Gastroesophageal sphincter (tissue), 3 donors: ENCODE results near the gene TRMT5.

Experiments
- CTCF ChIP-seq, 4 experiments: fragments of 200-600 bp in 2 of 4; fragments of 450-650 bp in 2 of 4; sonication (generic) in 1 of 4; IDR thresholded peaks; one replicate each; pipeline ENCODE4 v1.5.1; 2017 to 2019; ENCODE audit warnings: antibody characterized with exemption in 4 of 4, mild to moderate bottlenecking in 2 of 4, moderate library complexity in 2 of 4
- EP300 ChIP-seq: sonication (generic); formaldehyde crosslinking; IDR thresholded peaks from one replicate; pipeline ENCODE4 v1.6.1; 2017; ENCODE audit warnings: antibody characterized with exemption, mild to moderate bottlenecking
- POLR2A ChIP-seq, 2 donors: fragments of 450-650 bp; IDR thresholded peaks; one replicate each; pipeline ENCODE4 v1.6.1; 2017; ENCODE audit warnings: antibody characterized with exemption in 2 of 2, mild to moderate bottlenecking in 2 of 2, moderate library complexity in 1 of 2
- POLR2AphosphoS5 ChIP-seq: sonication (generic); formaldehyde crosslinking; IDR thresholded peaks from one replicate; pipeline ENCODE4 v1.6.1; 2017; ENCODE audit warnings: antibody characterized with exemption

GRCh38 chr14:60972295-60972694 is 8.6 kb downstream of the TRMT5 start:
- no peak for TF ChIP-seq POLR2A (IDR thresholded peaks at IDR 0.05)
- TF ChIP-seq CTCF (IDR thresholded peaks at IDR 0.05) = no peak
- TF ChIP-seq EP300 = no peak
- no peak for TF ChIP-seq POLR2AphosphoS5
